Tibial nerve (tissue), 4 donors: ENCODE measurements around the gene KIAA0319L. TPM values are rescaled to one million over a fixed set of nuclear protein-coding genes. Genes with fewer than 3 reads are reported as not detected.

Source experiments
- DNase-seq, 2 donors: peaks; one replicate each; pipeline ENCODE4 v3.0.0-alpha.2; 2019; ENCODE audit warnings: low spot score in 2 of 2
- H3K27ac ChIP-seq, 4 donors: fragments of 200-600 bp; sonication (generic) in 3 of 4; one replicate each; pipeline ENCODE4 v1.5.1; 2017 to 2019; ENCODE audit warnings: mild to moderate bottlenecking in 1 of 4
- H3K27me3 ChIP-seq, 2 donors: fragments of 200-600 bp; sonication (generic) in 1 of 2; one replicate each; pipeline versions ENCODE4 v1.5.1 to v1.6.0; 2017 to 2019
- H3K36me3 ChIP-seq, 3 donors: fragments of 200-600 bp; sonication (generic); one replicate each; pipeline ENCODE4 v1.5.1; 2018 to 2019
- H3K4me1 ChIP-seq, 4 donors: fragments of 200-600 bp; sonication (generic) in 3 of 4; one replicate each; pipeline ENCODE4 v1.5.1; 2017 to 2019
- H3K4me3 ChIP-seq, 4 donors: fragments of 200-600 bp; sonication (generic) in 3 of 4; one replicate each; pipeline ENCODE4 v1.5.1; 2017 to 2019; ENCODE audit warnings: mild to moderate bottlenecking in 1 of 4, moderate library complexity in 1 of 4
- H3K9me3 ChIP-seq, 4 donors: fragments of 200-600 bp; sonication (generic) in 3 of 4; one replicate each; pipeline ENCODE4 v1.5.1; 2017 to 2019
- CTCF ChIP-seq, 5 experiments: fragments of 200-600 bp in 3 of 5; fragments of 450-650 bp in 2 of 5; sonication (generic) in 3 of 5; IDR thresholded peaks; one replicate each; pipeline ENCODE4 v1.5.1; 2016 to 2019; ENCODE audit warnings: antibody characterized with exemption in 5 of 5, mild to moderate bottlenecking in 3 of 5, moderate library complexity in 2 of 5
- EP300 ChIP-seq, 2 donors: sonication (generic); formaldehyde crosslinking; IDR thresholded peaks; one replicate each; pipeline ENCODE4 v1.6.1; 2017; ENCODE audit warnings: antibody characterized with exemption in 2 of 2, mild to moderate bottlenecking in 1 of 2
- POLR2A ChIP-seq, 2 donors: fragments of 450-650 bp; IDR thresholded peaks; one replicate each; pipeline ENCODE4 v1.6.1; 2017; ENCODE audit warnings: antibody characterized with exemption in 2 of 2, mild to moderate bottlenecking in 2 of 2, moderate library complexity in 2 of 2
- WGBS, 2 donors: methylation state at CpG; one replicate each; pipeline ENCODE4 v1.1.5; 2018; 5-methylcytosine and 5-hydroxymethylcytosine counted together
- total RNA-seq, 4 donors: library from RNA; depleted of rRNA; stranded (reverse); fragments of >200 nt; gene quantifications; one replicate each; pipeline ENCODE4 v1.1.0, GENCODE V29; 2016

Gene KIAA0319L
- total RNA-seq, 4 donors from 2014 or later: 57.0 to 115 (median 70.7) TPM

- no peaks in the 10 kb centered on the region for H3K27me3 ChIP-seq
- DNase-seq: no peak
- WGBS, 2 donors: 39 to 42% methylated on average over 2 of the region's 2 CpGs
- H3K27ac ChIP-seq: peak overlapping the region in 1 of 4 donors; percentile 52
- peaks cover 0 to 3% (median 0%) of the 10 kb centered on the region in 4 donors for H3K9me3 ChIP-seq
- no peak for TF ChIP-seq POLR2A (IDR thresholded peaks at IDR 0.05)
- no peak for TF ChIP-seq EP300 (IDR thresholded peaks at IDR 0.05)
- no peak for TF ChIP-seq CTCF (IDR thresholded peaks at IDR 0.05)
- H3K36me3 ChIP-seq: peaks cover 0 to 8% (median 0%) of the 10 kb centered on the region in 3 donors
- no peak overlapping the region for H3K4me3 ChIP-seq
- H3K4me1 ChIP-seq: peaks cover 0 to 8% (median 0%) of the 10 kb centered on the region in 4 donors
These were observed 68.9 kb downstream of the KIAA0319L start for GRCh38 chr1:35488336-35488735.

GRCh38 chr1:35486858-35487408, 70.3 kb downstream of the KIAA0319L start:
- WGBS, 2 donors: 96 to 99% methylated on average over 3 of the region's 3 CpGs
- H3K9me3 ChIP-seq: no peaks in the 10 kb centered on the region

GRCh38 chr1:35481229-35481628, 76.0 kb downstream of the KIAA0319L start:
- 98 to 99% methylated on average over 2 of the region's 2 CpGs for WGBS, 2 donors
- no peak overlapping the region for H3K4me3 ChIP-seq
- H3K27ac ChIP-seq: no peak overlapping the region
- no peaks in the 10 kb centered on the region for H3K9me3 ChIP-seq
- TF ChIP-seq POLR2A (IDR thresholded peaks at IDR 0.05) (no peak), EP300 (IDR thresholded peaks at IDR 0.05) (no peak), CTCF (IDR thresholded peaks at IDR 0.05) (no peak)
- DNase-seq: no peak
- H3K36me3 ChIP-seq: peaks cover 0 to 17% (median 5%) of the 10 kb centered on the region in 3 donors
- H3K4me1 ChIP-seq: no peaks in the 10 kb centered on the region
- H3K27me3 ChIP-seq: no peaks in the 10 kb centered on the region

More at GRCh38 chr1:35486858-35487408, 70.3 kb downstream of the KIAA0319L start:
- Histone ChIP-seq H3K36me3 (peaks cover 0 to 5% (median 0%) of the 10 kb centered on the region in 3 donors), H3K27me3 (no peaks in the 10 kb centered on the region), H3K4me3 (no peak overlapping the region), H3K4me1 (peaks cover 0 to 8% (median 0%) of the 10 kb centered on the region in 4 donors), H3K27ac (no peak overlapping the region)
- TF ChIP-seq CTCF (IDR thresholded peaks at IDR 0.05) (no peak), POLR2A (IDR thresholded peaks at IDR 0.05) (no peak), EP300 (IDR thresholded peaks at IDR 0.05) (no peak)
- no peak for DNase-seq

DNA sequence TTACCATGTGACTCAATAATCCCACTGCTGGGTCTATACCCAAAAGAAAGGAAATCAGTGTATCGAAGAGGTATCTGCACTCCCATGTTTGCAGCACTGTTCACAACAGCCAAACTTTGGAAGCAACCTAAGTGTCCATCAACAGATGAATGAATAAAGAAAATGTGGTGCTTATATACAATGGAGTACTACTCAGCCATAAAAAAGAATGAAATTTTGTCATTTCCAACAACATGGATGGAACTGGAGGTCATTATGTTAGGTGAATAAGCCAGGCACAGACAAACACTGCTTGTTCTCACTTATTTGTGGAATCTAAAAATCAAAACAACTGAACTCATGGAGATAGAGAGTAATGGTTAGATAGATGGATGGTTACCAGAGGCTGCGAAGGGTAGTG, 79.3 kb downstream of the KIAA0319L start:
- Histone ChIP-seq H3K27ac (no peak overlapping the region), H3K27me3 (no peaks in the 10 kb centered on the region), H3K4me3 (no peak overlapping the region), H3K36me3 (peaks cover 0 to 48% (median 5%) of the 10 kb centered on the region in 3 donors), H3K9me3 (no peaks in the 10 kb centered on the region), H3K4me1 (no peaks in the 10 kb centered on the region)
- no peak for TF ChIP-seq EP300 (IDR thresholded peaks at IDR 0.05)
- no peak for TF ChIP-seq CTCF (IDR thresholded peaks at IDR 0.05)
- TF ChIP-seq POLR2A (IDR thresholded peaks at IDR 0.05): no peak
- no peak for DNase-seq
- WGBS, 2 donors: 75 to 79% methylated on average over 2 of the region's 2 CpGs

GRCh38 chr1:35475856-35476674, 81.1 kb downstream of the KIAA0319L start:
- Histone ChIP-seq H3K27me3 (no peaks in the 10 kb centered on the region), H3K27ac (no peak overlapping the region), H3K9me3 (no peaks in the 10 kb centered on the region), H3K4me1 (no peaks in the 10 kb centered on the region), H3K4me3 (no peak overlapping the region), H3K36me3 (peaks cover 0 to 56% (median 5%) of the 10 kb centered on the region in 3 donors)
- TF ChIP-seq CTCF (IDR thresholded peaks at IDR 0.05) (no peak), POLR2A (IDR thresholded peaks at IDR 0.05) (no peak), EP300 (IDR thresholded peaks at IDR 0.05) (no peak)
- no peak for DNase-seq
- WGBS, 2 donors: 85 to 86% methylated on average over 6 of the region's 6 CpGs
